GM12878 (cell line): ENCODE measurements around the gene FGF19. TPM values are rescaled to one million over a fixed set of nuclear protein-coding genes. Genes with fewer than 3 reads are reported as not detected.

ENCODE experiments used
- ATAC-seq: fragments of 200-7000 bp; cut with Tn5 transposase; 3 replicates; pipeline ENCODE4 v1.9.1; 2020; ENCODE audit warnings: mild to moderate bottlenecking, moderate library complexity
- BruUV-seq: library from RNA; stranded (reverse); fragments of 400-500 nt; replicated peaks from 2 replicates; lab custom pipeline; 2021; lab: Mats Ljungman, UMichigan
- CTCF ChIA-PET: fragments of 300-600 bp; sonication (Branson Sonifier 250); formaldehyde crosslinking; extraction: SDS; loops from one replicate; lab custom pipeline; 2021; ENCODE audit warnings: inconsistent platforms; lab: Yijun Ruan, JAX
- POLR2A ChIA-PET: fragments of 350-600 bp; formaldehyde crosslinking; extraction: SDS; loops from one replicate; lab custom pipeline; 2021; ENCODE audit warnings: inconsistent platforms; lab: Charles Lee
- RAD21 ChIA-PET: fragments of 300-600 bp; sonication (Branson Sonifier 250); formaldehyde crosslinking; loops from one replicate; lab custom pipeline; 2023; ENCODE audit warnings: antibody characterized with exemption; ENCODE audit not compliant: unreplicated experiment; lab: Charles Lee
- SMC1A ChIA-PET: fragments of 300-600 bp; sonication (Branson Sonifier 250); formaldehyde crosslinking; loops from one replicate; lab custom pipeline; 2023; ENCODE audit not compliant: unreplicated experiment, uncharacterized antibody; lab: Charles Lee
- DNase-seq: peaks from one replicate; pipeline ENCODE4 v3.0.0-alpha.2; 2011; ENCODE audit warnings: low read depth, low spot score
- FAIRE-seq: peaks from 3 replicates; lab custom pipeline; 2011; peaks lifted over from hg19 to GRCh38; lab: Jason Lieb, UNC
- H2AFZ ChIP-seq: 2 replicates; pipeline ENCODE4 v1.6.0; 2011; ENCODE audit warnings: low read depth, low read length, control low read depth; ENCODE audit not compliant: control insufficient read depth
- H3K27ac ChIP-seq: 2 replicates; pipeline ENCODE4 v1.5.1; 2011; ENCODE audit warnings: control low read depth; ENCODE audit not compliant: control insufficient read depth, insufficient read depth
- H3K27me3 ChIP-seq, 2 experiments: replicated peaks in 1 of 2; 2 replicates each; pipeline versions ENCODE4 v1.6.0 to v1.6.1; 2011; ENCODE audit warnings: low read length in 1 of 2; ENCODE audit not compliant: control insufficient read depth in 2 of 2, insufficient read depth in 2 of 2
- H3K36me3 ChIP-seq, 2 experiments: 2 replicates each; pipeline ENCODE4 v1.5.1; 2011; ENCODE audit warnings: low read length in 1 of 2; ENCODE audit not compliant: control insufficient read depth in 2 of 2, insufficient read depth in 2 of 2
- H3K4me1 ChIP-seq: 2 replicates; pipeline ENCODE4 v1.6.1; 2011; ENCODE audit warnings: mild to moderate bottlenecking, low read length, moderate library complexity, mixed read lengths; ENCODE audit not compliant: control insufficient read depth, insufficient read depth
- H3K4me2 ChIP-seq: 2 replicates; pipeline ENCODE4 v1.6.0; 2011; ENCODE audit warnings: control low read depth; ENCODE audit not compliant: control insufficient read depth, insufficient read depth
- H3K4me3 ChIP-seq: fragments of 200-600 bp; sonication (generic); 2 replicates; pipeline ENCODE4 v1.5.1; 2016
- H3K79me2 ChIP-seq: 2 replicates; pipeline ENCODE4 v1.6.0; 2011; ENCODE audit warnings: low read length; ENCODE audit not compliant: control insufficient read depth, insufficient read depth
- H3K9ac ChIP-seq: 2 replicates; pipeline ENCODE4 v1.8.0; 2011; ENCODE audit warnings: low read length, control low read depth, mixed read lengths; ENCODE audit not compliant: control insufficient read depth, insufficient read depth
- H3K9me3 ChIP-seq: replicated peaks from 3 replicates; pipeline ENCODE4 v1.5.1; 2011; ENCODE audit warnings: mild to moderate bottlenecking, low read length; ENCODE audit not compliant: control insufficient read depth, insufficient read depth
- H4K20me1 ChIP-seq: 2 replicates; pipeline ENCODE4 v1.6.0; 2011; ENCODE audit not compliant: control insufficient read depth, insufficient read depth
- CBFB ChIP-seq: IDR thresholded peaks from 2 replicates; pipeline ENCODE4 v1.6.1; 2016; ENCODE audit warnings: antibody characterized with exemption, low read depth
- CBX5 ChIP-seq: sonication (generic); IDR thresholded peaks from 2 replicates; pipeline ENCODE4 v1.6.1; 2016; ENCODE audit warnings: low read depth, moderate library complexity, mild to moderate bottlenecking, inconsistent platforms
- CREB1 ChIP-seq: IDR thresholded peaks from 2 replicates; pipeline ENCODE4 v1.6.1; 2012; ENCODE audit warnings: low read depth, mild to moderate bottlenecking, inconsistent platforms
- CTCF ChIP-seq, 3 experiments: IDR thresholded peaks in 2 of 3; conservative IDR thresholded peaks in 1 of 3; 2 replicates each; pipeline ENCODE4 v1.5.1; 2011; ENCODE audit warnings: low read depth in 3 of 3, low read length in 3 of 3, mild to moderate bottlenecking in 3 of 3, control low read depth in 2 of 3, moderate library complexity in 2 of 3, inconsistent platforms in 1 of 3, mixed read lengths in 1 of 3; ENCODE audit not compliant: control insufficient read depth in 2 of 3, insufficient read depth in 1 of 3; ENCODE audit errors: extremely low read depth in 1 of 3
- E2F4 ChIP-seq: IDR thresholded peaks from 2 replicates; pipeline ENCODE4 v1.6.1; 2012; ENCODE audit warnings: low read depth, low read length, improper control_type of control experiment
- ELK1 ChIP-seq: IDR thresholded peaks from 2 replicates; pipeline ENCODE4 v1.6.1; 2012; ENCODE audit warnings: low read depth, low read length, improper control_type of control experiment
- HDGF ChIP-seq: fragments of 450-650 bp; IDR thresholded peaks from 2 replicates; pipeline ENCODE4 v1.6.1; 2016; ENCODE audit warnings: antibody characterized with exemption
- NFYB ChIP-seq: IDR thresholded peaks from 2 replicates; pipeline ENCODE4 v1.6.1; 2011; ENCODE audit warnings: low read depth, mild to moderate bottlenecking, low read length, improper control_type of control experiment, moderate library complexity; ENCODE audit not compliant: insufficient read depth
- PML ChIP-seq: IDR thresholded peaks from 2 replicates; pipeline ENCODE4 v1.6.1; 2012; ENCODE audit warnings: low read length, inconsistent platforms
- RAD51 ChIP-seq: fragments of 450-650 bp; IDR thresholded peaks from 2 replicates; pipeline ENCODE4 v1.6.1; 2016; ENCODE audit warnings: moderate library complexity, mild to moderate bottlenecking, inconsistent platforms
- RB1 ChIP-seq: fragments of 450-650 bp; formaldehyde crosslinking; IDR thresholded peaks from 2 replicates; pipeline ENCODE4 v1.6.1; 2017; ENCODE audit warnings: mild to moderate bottlenecking, borderline replicate concordance
- TBL1XR1 ChIP-seq: IDR thresholded peaks from 2 replicates; pipeline ENCODE4 v1.6.1; 2012; ENCODE audit warnings: low read depth, low read length, improper control_type of control experiment
- YBX1 ChIP-seq: fragments of 450-650 bp; IDR thresholded peaks from 2 replicates; pipeline ENCODE4 v1.6.1; 2016; ENCODE audit warnings: antibody characterized with exemption
- WGBS: methylation state at CpG from one replicate; pipeline ENCODE4 v1.1.6; 2016; ENCODE audit warnings: low lambda C conversion rate; ENCODE audit not compliant: insufficient replicate concordance, insufficient coverage; ENCODE audit errors: missing lambda C conversion rate; 5-methylcytosine and 5-hydroxymethylcytosine counted together
- in situ Hi-C: fragments of 300-500 bp; cut with MboI; formaldehyde crosslinking; loops from 9 replicates; pipeline ENCODE4 v1.14.3; 2018; ENCODE audit warnings: mixed read lengths
- intact Hi-C: fragments of 100-400 bp; cut with micrococcal nuclease; formaldehyde crosslinking; loops from one replicate; pipeline ENCODE4 v1.14.2; 2022; ENCODE audit not compliant: unreplicated experiment
- polyA plus RNA-seq, 11 experiments: library from polyadenylated mRNA; depleted of rRNA in 4 of 11; unstranded in 6 of 11; stranded (reverse) in 5 of 11; fragments of >200 nt; fragmentation: Nextera tagmentation in 4 of 11; fragmentation: Illumina TruSeq in 1 of 11; extraction: Ambion mirVana in 4 of 11; extraction: Trizol in 1 of 11; gene quantifications; 1 replicate in 1 of 11; 2 replicates in 10 of 11; pipeline versions ENCODE4 v1.2.1 to v1.2.3, GENCODE V29; 2011 to 2016; ENCODE audit warnings: inconsistent platforms in 2 of 11, missing spikeins in 2 of 11, low read depth in 1 of 11
- total RNA-seq, 4 experiments: library from RNA; depleted of rRNA in 3 of 4; stranded (reverse); fragments of >200 nt in 3 of 4; fragmentation: Illumina TruSeq in 1 of 4; extraction: Trizol in 1 of 4; gene quantifications; 2 replicates each; pipeline versions ENCODE4 v1.2.1 to v1.2.3, GENCODE V29; 2013 to 2021
- TF ChIP-seq, protein P1 (sequence below): fragments of 450-650 bp; conservative IDR thresholded peaks from 2 replicates; pipeline ENCODE4 v1.6.1; 2017; ENCODE audit warnings: mild to moderate bottlenecking, moderate library complexity

Gene FGF19
- total and polyA plus RNA-seq, 10 of the 15 experiments (the other 5 are each of a cell fraction or from before 2014, with no cell fraction given) = 0.08 TPM; not detected in 9

- TF ChIP-seq E2F4 = no peak
- no peak for TF ChIP-seq CTCF (IDR thresholded peaks at IDR 0.05 in 2 of 3, conservative IDR thresholded peaks at IDR 0.05 in 1 of 3; ENCODE audit: control insufficient read depth in 2 of 3, extremely low read depth in 1 of 3, insufficient read depth in 1 of 3, low read depth in 3 of 3, low read length in 3 of 3)
- TF ChIP-seq, protein P1, sequence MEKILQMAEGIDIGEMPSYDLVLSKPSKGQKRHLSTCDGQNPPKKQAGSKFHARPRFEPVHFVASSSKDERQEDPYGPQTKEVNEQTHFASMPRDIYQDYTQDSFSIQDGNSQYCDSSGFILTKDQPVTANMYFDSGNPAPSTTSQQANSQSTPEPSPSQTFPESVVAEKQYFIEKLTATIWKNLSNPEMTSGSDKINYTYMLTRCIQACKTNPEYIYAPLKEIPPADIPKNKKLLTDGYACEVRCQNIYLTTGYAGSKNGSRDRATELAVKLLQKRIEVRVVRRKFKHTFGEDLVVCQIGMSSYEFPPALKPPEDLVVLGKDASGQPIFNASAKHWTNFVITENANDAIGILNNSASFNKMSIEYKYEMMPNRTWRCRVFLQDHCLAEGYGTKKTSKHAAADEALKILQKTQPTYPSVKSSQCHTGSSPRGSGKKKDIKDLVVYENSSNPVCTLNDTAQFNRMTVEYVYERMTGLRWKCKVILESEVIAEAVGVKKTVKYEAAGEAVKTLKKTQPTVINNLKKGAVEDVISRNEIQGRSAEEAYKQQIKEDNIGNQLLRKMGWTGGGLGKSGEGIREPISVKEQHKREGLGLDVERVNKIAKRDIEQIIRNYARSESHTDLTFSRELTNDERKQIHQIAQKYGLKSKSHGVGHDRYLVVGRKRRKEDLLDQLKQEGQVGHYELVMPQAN = no peak
- no peak for TF ChIP-seq RAD51
Measured at GRCh38 chr11:69729252-69729651, 25.4 kb upstream of the FGF19 start (continued).

- intact Hi-C loops = no loop called here
- SMC1A ChIA-PET = no interaction called here
- POLR2A ChIA-PET = no interaction called here
Measured at GRCh38 chr11:69727266-69727665, 23.4 kb upstream of the FGF19 start.

More at GRCh38 chr11:69727266-69727665, 23.4 kb upstream of the FGF19 start:
- Histone ChIP-seq H3K27me3 (peaks cover 0 to 1% of the 10 kb centered on the region in 2 experiments; a peak in 2 of 4 replicates), H3K9me3 (no peaks in the 10 kb centered on the region), H3K4me3 (no peak overlapping the region), H4K20me1 (no peaks in the 10 kb centered on the region), H3K4me1 (no peaks in the 10 kb centered on the region), H3K36me3 (no peaks in the 10 kb centered on the region), H3K79me2 (no peaks in the 10 kb centered on the region), H3K9ac (no peak overlapping the region), H3K4me2 (no peak overlapping the region), H3K27ac (no peak overlapping the region), H2AFZ (no peak overlapping the region)
- no peak for FAIRE-seq
- RAD21 ChIA-PET = no interaction called here
- DNase-seq = no peak
- TF ChIP-seq RB1 (no peak), CBX5 (no peak), CBFB (no peak), YBX1 (no peak), CREB1 (no peak), NFYB (no peak), PML (no peak), HDGF (no peak), ELK1 (no peak), TBL1XR1 (no peak)
- WGBS = 30% methylated on average over 10 of the region's 10 CpGs
- in situ Hi-C loops = no loop called here
- no peak for ATAC-seq
- no TSS peak for BruUV-seq
- CTCF ChIA-PET = no interaction called here
